Measurements from ENCODE around the gene CFAP97D2.

- TF ChIP-seq CTCF (IDR thresholded peaks at IDR 0.05) = no peak
- TF ChIP-seq POLR2A (IDR thresholded peaks at IDR 0.05) = no peak
These were observed 1.6 kb upstream of the CFAP97D2 start for GRCh38 chr13:114177245-114178010.
